Endothelial cell of umbilical vein (primary cell): Measurements from ENCODE around the gene TBC1D8. TPM values are rescaled to one million over a fixed set of nuclear protein-coding genes. Genes with fewer than 3 reads are reported as not detected.

Experiments used
- BruUV-seq: library from RNA; stranded (reverse); fragments of 400-500 nt; replicated peaks from 2 replicates; lab custom pipeline; 2021; lab: Mats Ljungman, UMichigan
- CTCF ChIA-PET: fragments of 300-600, 350-600 bp; sonication (Branson Sonifier 250); formaldehyde crosslinking; loops from one replicate; lab custom pipeline; 2021; ENCODE audit warnings: antibody characterized with exemption, inconsistent platforms; lab: Charles Lee
- POLR2A ChIA-PET: fragments of 300-600, 350-600 bp; sonication (Branson Sonifier 250); formaldehyde crosslinking; loops from one replicate; lab custom pipeline; 2021; ENCODE audit warnings: antibody characterized with exemption, inconsistent platforms; lab: Charles Lee
- DNase-seq: peaks from one replicate; pipeline ENCODE4 v3.0.0-alpha.2; 2011; ENCODE audit warnings: low read depth, low spot score
- FAIRE-seq: peaks from 2 replicates; lab custom pipeline; 2011; peaks lifted over from hg19 to GRCh38; lab: Jason Lieb, UNC
- H2AFZ ChIP-seq: 2 replicates; pipeline ENCODE4 v1.6.0; 2012; ENCODE audit warnings: low read depth, low read length, control low read depth, inconsistent platforms
- H3K27ac ChIP-seq: 2 replicates; pipeline ENCODE4 v1.5.1; 2011; ENCODE audit warnings: low read depth, mild to moderate bottlenecking, control low read depth, low read length, moderate library complexity; ENCODE audit not compliant: insufficient read depth
- H3K27me3 ChIP-seq, 2 experiments: 2 replicates each; pipeline versions ENCODE4 v1.6.0 to v1.6.1; 2011; ENCODE audit warnings: low read length in 2 of 2, mixed read lengths in 1 of 2; ENCODE audit not compliant: control insufficient read depth in 2 of 2, insufficient read depth in 2 of 2
- H3K36me3 ChIP-seq, 2 experiments: 2 replicates in 1 of 2; 3 replicates in 1 of 2; pipeline ENCODE4 v1.5.1; 2011; ENCODE audit warnings: low read length in 2 of 2, mild to moderate bottlenecking in 1 of 2, moderate library complexity in 1 of 2; ENCODE audit not compliant: control insufficient read depth in 2 of 2, insufficient read depth in 2 of 2; ENCODE audit errors: extremely low read depth in 1 of 2
- H3K4me1 ChIP-seq: 3 replicates; pipeline ENCODE4 v1.5.1; 2011; ENCODE audit warnings: mild to moderate bottlenecking, low read length; ENCODE audit not compliant: control insufficient read depth, insufficient read depth; ENCODE audit errors: extremely low read depth
- H3K4me2 ChIP-seq: 2 replicates; pipeline ENCODE4 v1.6.1; 2011; ENCODE audit warnings: low read length, control low read depth, mixed read lengths; ENCODE audit not compliant: insufficient read depth
- H3K4me3 ChIP-seq, 3 experiments: fragments of 200-600 bp in 1 of 3; sonication (generic), shearing (Covaris generic) in 1 of 3; replicated peaks in 1 of 3; 2 replicates each; pipeline ENCODE4 v1.5.1; 2011 to 2016; ENCODE audit warnings: control low read depth in 3 of 3, low read length in 3 of 3, mild to moderate bottlenecking in 2 of 3, inconsistent platforms in 1 of 3, low read depth in 1 of 3, moderate library complexity in 1 of 3; ENCODE audit not compliant: insufficient read depth in 1 of 3
- H3K79me2 ChIP-seq: 2 replicates; pipeline ENCODE4 v1.6.0; 2012; ENCODE audit warnings: low read length, inconsistent platforms; ENCODE audit not compliant: control insufficient read depth, insufficient read depth
- H3K9ac ChIP-seq: replicated peaks from 2 replicates; pipeline ENCODE3; 2011; ENCODE audit warnings: low read length, control low read depth; ENCODE audit not compliant: insufficient read depth; ENCODE audit errors: extremely low read depth
- H3K9me1 ChIP-seq: replicated peaks from 3 replicates; pipeline ENCODE4 v1.6.0; 2011; ENCODE audit warnings: mild to moderate bottlenecking, low read length; ENCODE audit not compliant: control insufficient read depth, insufficient read depth; ENCODE audit errors: extremely low read depth
- H3K9me3 ChIP-seq: replicated peaks from 2 replicates; pipeline ENCODE4 v1.5.1; 2012; ENCODE audit warnings: low read length, inconsistent platforms; ENCODE audit not compliant: control insufficient read depth, insufficient read depth
- H4K20me1 ChIP-seq: replicated peaks from 2 replicates; pipeline ENCODE3; 2011; ENCODE audit warnings: mild to moderate bottlenecking, low read length; ENCODE audit not compliant: control insufficient read depth, insufficient read depth; ENCODE audit errors: extremely low read depth
- CTCF ChIP-seq, 2 donors: IDR thresholded peaks; 1 replicate in 1 of 2; 2 replicates in 1 of 2; pipeline ENCODE4 v1.5.1; 2011; ENCODE audit warnings: low read length in 2 of 2, mild to moderate bottlenecking in 2 of 2, moderate library complexity in 2 of 2, control low read depth in 1 of 2, inconsistent platforms in 1 of 2, low read depth in 1 of 2; ENCODE audit not compliant: insufficient read depth in 1 of 2; ENCODE audit errors: extremely low read depth in 1 of 2
- EZH2 ChIP-seq: IDR thresholded peaks from 2 replicates; pipeline ENCODE4 v1.6.1; 2012; ENCODE audit warnings: borderline replicate concordance, low read depth, mild to moderate bottlenecking, moderate library complexity, low read length, inconsistent platforms; ENCODE audit not compliant: severe bottlenecking
- FOS ChIP-seq: IDR thresholded peaks from 2 replicates; pipeline ENCODE4 v1.6.1; 2011; ENCODE audit warnings: mild to moderate bottlenecking, low read length, moderate library complexity, borderline replicate concordance; ENCODE audit not compliant: insufficient read depth
- GATA2 ChIP-seq: IDR thresholded peaks from 2 replicates; pipeline ENCODE4 v1.7.0; 2011; ENCODE audit warnings: low read depth, mild to moderate bottlenecking, moderate library complexity, mixed read lengths, low read length; ENCODE audit not compliant: insufficient read length, insufficient read depth
- JUN ChIP-seq: IDR thresholded peaks from 2 replicates; pipeline ENCODE4 v1.6.1; 2011; ENCODE audit warnings: borderline replicate concordance, low read depth; ENCODE audit not compliant: insufficient read length, insufficient read depth
- MAX ChIP-seq: IDR thresholded peaks from 2 replicates; pipeline ENCODE4 v1.6.1; 2011; ENCODE audit not compliant: insufficient read depth, insufficient read length
- MYC ChIP-seq: IDR thresholded peaks from one replicate; pipeline ENCODE4 v1.6.1; 2011; ENCODE audit warnings: mild to moderate bottlenecking, low read depth, low read length
- POLR2A ChIP-seq: IDR thresholded peaks from 2 replicates; pipeline ENCODE4 v1.6.1; 2012; ENCODE audit warnings: low read depth, mild to moderate bottlenecking, control low read depth, low read length
- POLR2AphosphoS5 ChIP-seq: IDR thresholded peaks from 2 replicates; pipeline ENCODE4 v1.6.1; 2012; ENCODE audit warnings: low read depth, mild to moderate bottlenecking, control low read depth, low read length, moderate library complexity; ENCODE audit not compliant: insufficient read depth
- dilution Hi-C: fragments of 300-500 bp; cut with MboI; formaldehyde crosslinking; loops from one replicate; pipeline ENCODE4 v1.15.0; 2019; ENCODE audit warnings: low sequenced_read_pairs; ENCODE audit not compliant: extremely low pct_ligation_motif_present
- intact Hi-C: fragments of 100-400 bp; cut with micrococcal nuclease; formaldehyde crosslinking; loops from one replicate; pipeline ENCODE4 v1.10.0; 2022
- polyA plus RNA-seq, 4 experiments: library from polyadenylated mRNA; depleted of rRNA in 3 of 4; stranded (reverse) in 3 of 4; unstranded in 1 of 4; fragments of >200 nt; gene quantifications; 2 replicates each; pipeline versions ENCODE4 v1.2.1 to v1.2.3, GENCODE V29; 2011 to 2012; ENCODE audit warnings: missing spikeins in 1 of 4
- total RNA-seq: library from RNA; stranded (reverse); gene quantifications from 2 replicates; pipeline ENCODE4 v1.2.3, GENCODE V29; 2021

TBC1D8 gene
- total and polyA plus RNA-seq, 2 donors (not counting 3 experiments of a cell fraction or from before 2014, with no cell fraction given), result 28.5 to 32.1 TPM

GRCh38 chr2:100960688-100961087, 190.5 kb downstream of the TBC1D8 start:
- no peaks in the 10 kb centered on the region for H3K79me2 ChIP-seq
- no peak overlapping the region for H2AFZ ChIP-seq
- TF ChIP-seq CTCF (IDR thresholded peaks at IDR 0.05; ENCODE audit: extremely low read depth in 1 of 2, insufficient read depth in 1 of 2, low read depth in 1 of 2, low read length in 2 of 2), result no peak
- TF ChIP-seq POLR2A, result no peak
- no peak for TF ChIP-seq JUN
- no peak for TF ChIP-seq MAX
- no peak for TF ChIP-seq FOS
- TF ChIP-seq GATA2, result no peak
- TF ChIP-seq POLR2AphosphoS5, result no peak
- no peak for TF ChIP-seq EZH2
- no peak for TF ChIP-seq MYC
- H3K9ac ChIP-seq, result no peak overlapping the region
- dilution Hi-C loops (no loop called here), intact Hi-C loops (no loop called here)
- POLR2A ChIA-PET, result no interaction called here
- DNase-seq (no peak), FAIRE-seq (no peak)
- H3K36me3 ChIP-seq, result peaks cover 0 to 8% of the 10 kb centered on the region in 2 experiments
- H3K27ac ChIP-seq, result no peak overlapping the region
- no peaks in the 10 kb centered on the region for H3K27me3 ChIP-seq
- CTCF ChIA-PET, result interaction anchor here (0.9 to 1.5 kb wide), 3 partner anchors 230 to 354 kb away, joined by 3 to 4 read pairs (median 4); no protein-coding TSS in a partner anchor
- no peaks in the 10 kb centered on the region for H4K20me1 ChIP-seq
- H3K9me3 ChIP-seq, result no peaks in the 10 kb centered on the region
- BruUV-seq, result no TSS peak
- peaks cover 15% of the 10 kb centered on the region for H3K4me1 ChIP-seq
- H3K9me1 ChIP-seq, result no peaks in the 10 kb centered on the region
- H3K4me3 ChIP-seq, result no peak overlapping the region
- H3K4me2 ChIP-seq, result no peak overlapping the region
